HepG2 (cell line): Measurements from ENCODE around the gene SLC35B2. TPM values are rescaled to one million over a fixed set of nuclear protein-coding genes. Genes with fewer than 3 reads are reported as not detected.

ENCODE experiments used
- ARNTL ChIP-seq: sonication (generic); formaldehyde crosslinking; IDR thresholded peaks from 2 replicates; pipeline ENCODE4 v1.4.0; 2020; ENCODE audit warnings: mild to moderate bottlenecking, missing genetic modification reagents
- FOXA3 ChIP-seq: IDR thresholded peaks from 2 replicates; pipeline ENCODE4 v1.6.1; 2016; ENCODE audit warnings: missing genetic modification reagents, missing compliant biosample characterization
- GATAD1 ChIP-seq: IDR thresholded peaks from 2 replicates; pipeline ENCODE4 v1.6.1; 2016; ENCODE audit warnings: missing genetic modification reagents, missing compliant biosample characterization
- IKZF4 ChIP-seq: sonication (generic); formaldehyde crosslinking; IDR thresholded peaks from 2 replicates; pipeline ENCODE4 v1.5.1; 2020; ENCODE audit warnings: borderline replicate concordance, mild to moderate bottlenecking, low read depth, missing genetic modification reagents; ENCODE audit errors: not compliant biosample characterization
- NFATC3 ChIP-seq: sonication (generic); formaldehyde crosslinking; IDR thresholded peaks from 2 replicates; pipeline ENCODE4 v1.5.1; 2020; ENCODE audit warnings: mild to moderate bottlenecking, missing genetic modification reagents
- NFKB2 ChIP-seq: sonication (generic); formaldehyde crosslinking; IDR thresholded peaks from 2 replicates; pipeline ENCODE4 v1.4.0; 2020; ENCODE audit warnings: missing genetic modification reagents, borderline replicate concordance
- RERE ChIP-seq: IDR thresholded peaks from 2 replicates; pipeline ENCODE4 v1.6.1; 2016; ENCODE audit warnings: low read depth, missing genetic modification reagents, missing compliant biosample characterization
- SOX13 ChIP-seq, 3 experiments: fragments of 450-650 bp in 1 of 3; sonication (generic) in 1 of 3; formaldehyde crosslinking in 1 of 3; IDR thresholded peaks in 2 of 3; conservative IDR thresholded peaks in 1 of 3; 2 replicates each; pipeline versions ENCODE4 v1.5.0 to v1.6.1; 2016 to 2020; ENCODE audit warnings: antibody characterized with exemption in 1 of 3, mild to moderate bottlenecking in 1 of 3, missing compliant biosample characterization in 1 of 3, missing genetic modification reagents in 1 of 3, moderate library complexity in 1 of 3
- SP1 ChIP-seq, 2 experiments: fragments of 450-650 bp in 1 of 2; sonication (generic) in 1 of 2; formaldehyde crosslinking in 1 of 2; IDR thresholded peaks; 2 replicates each; pipeline versions ENCODE4 v1.4.0 to v1.6.1; 2016 to 2020; ENCODE audit warnings: missing genetic modification reagents in 1 of 2
- SUZ12 ChIP-seq: fragments of 150-350 bp; IDR thresholded peaks from 2 replicates; pipeline ENCODE4 v1.6.1; 2014; ENCODE audit warnings: low read depth, low read length
- TARDBP ChIP-seq: sonication (generic); formaldehyde crosslinking; IDR thresholded peaks from 2 replicates; pipeline ENCODE4 v1.8.0; 2022; ENCODE audit warnings: mild to moderate bottlenecking, missing genetic modification reagents
- TEAD2 ChIP-seq: sonication (generic); formaldehyde crosslinking; IDR thresholded peaks from 2 replicates; pipeline ENCODE4 v1.9.0; 2021; ENCODE audit warnings: missing genetic modification reagents
- YY1 ChIP-seq: IDR thresholded peaks from 2 replicates; pipeline ENCODE4 v1.6.1; 2011; ENCODE audit warnings: low read length, low read depth, moderate library complexity, mild to moderate bottlenecking; ENCODE audit not compliant: insufficient read depth, insufficient replicate concordance
- ZNF619 ChIP-seq: sonication (generic); formaldehyde crosslinking; IDR thresholded peaks from 2 replicates; pipeline ENCODE4 v1.4.0; 2020; ENCODE audit warnings: mild to moderate bottlenecking, missing genetic modification reagents
- polyA plus RNA-seq, 8 experiments: library from polyadenylated mRNA; depleted of rRNA in 3 of 8; stranded (reverse) in 7 of 8; unstranded in 1 of 8; fragments of >200 nt; fragmentation: Illumina TruSeq in 4 of 8; extraction: Trizol in 4 of 8; gene quantifications; 2 replicates each; pipeline versions ENCODE4 v1.2.1 to v1.2.3, GENCODE V29; 2011 to 2016; ENCODE audit warnings: low read depth in 4 of 8, missing spikeins in 1 of 8, mixed read lengths in 1 of 8; ENCODE audit not compliant: insufficient read depth in 1 of 8
- total RNA-seq, 5 experiments: library from RNA; depleted of rRNA; stranded (reverse); fragments of >200 nt; fragmentation: Illumina TruSeq; extraction: Trizol; gene quantifications; 2 replicates each; pipeline ENCODE4 v1.2.3, GENCODE V29; 2016; ENCODE audit warnings: low read depth in 1 of 5
- TF ChIP-seq, protein P1 (sequence below): sonication (generic); formaldehyde crosslinking; IDR thresholded peaks from 2 replicates; pipeline ENCODE4 v1.4.0; 2020; ENCODE audit warnings: missing genetic modification reagents, borderline replicate concordance
- TF ChIP-seq, protein P2 (sequence below): sonication (generic); formaldehyde crosslinking; IDR thresholded peaks from 2 replicates; pipeline ENCODE4 v1.8.0; 2023; ENCODE audit warnings: mild to moderate bottlenecking, missing genetic modification reagents
- TF ChIP-seq, protein P3 (sequence below): sonication (generic); formaldehyde crosslinking; conservative IDR thresholded peaks from 2 replicates; pipeline ENCODE4 v1.8.0; 2022; ENCODE audit warnings: missing genetic modification reagents

SLC35B2 gene
- total and polyA plus RNA-seq, 2 of the 13 experiments (the other 11 are each of a cell fraction or from before 2014, with no cell fraction given), result 61.1 to 148 TPM

GRCh38 chr6:44234101-44235025, 23.0 kb downstream of the SLC35B2 start (continued):
- TF ChIP-seq TEAD2 (CRISPR knock-in tag) (no peak), NFKB2 (CRISPR knock-in tag) (peak; percentile 63; the same call in 1 of the 2 replicates), ZNF619 (CRISPR knock-in tag) (peak; percentile 83; the same call in 1 of the 2 replicates), RERE (CRISPR knock-in tag) (no peak), YY1 (peak; percentile 53), TARDBP (CRISPR knock-in tag) (peak; percentile 48; the same call in 1 of the 2 replicates), NFATC3 (CRISPR knock-in tag) (no peak), ARNTL (CRISPR knock-in tag) (no peak), SOX13 (IDR thresholded peaks at IDR 0.05) (no peak), SOX13 (CRISPR knock-in tag; conservative IDR thresholded peaks at IDR 0.05 in 1 of 2, IDR thresholded peaks at IDR 0.05 in 1 of 2) (peak in 1 of 2 experiments; percentile 32; a peak in 1 of 4 replicates), GATAD1 (CRISPR knock-in tag) (peak; percentile 45; the same call in 1 of the 2 replicates), IKZF4 (no peak), SP1 (IDR thresholded peaks at IDR 0.05) (no peak), SP1 (CRISPR knock-in tag; IDR thresholded peaks at IDR 0.05) (peak; percentile 29; the same call in 1 of the 2 replicates), SUZ12 (no peak), FOXA3 (CRISPR knock-in tag) (peak; percentile 44)
- TF ChIP-seq, protein P1, sequence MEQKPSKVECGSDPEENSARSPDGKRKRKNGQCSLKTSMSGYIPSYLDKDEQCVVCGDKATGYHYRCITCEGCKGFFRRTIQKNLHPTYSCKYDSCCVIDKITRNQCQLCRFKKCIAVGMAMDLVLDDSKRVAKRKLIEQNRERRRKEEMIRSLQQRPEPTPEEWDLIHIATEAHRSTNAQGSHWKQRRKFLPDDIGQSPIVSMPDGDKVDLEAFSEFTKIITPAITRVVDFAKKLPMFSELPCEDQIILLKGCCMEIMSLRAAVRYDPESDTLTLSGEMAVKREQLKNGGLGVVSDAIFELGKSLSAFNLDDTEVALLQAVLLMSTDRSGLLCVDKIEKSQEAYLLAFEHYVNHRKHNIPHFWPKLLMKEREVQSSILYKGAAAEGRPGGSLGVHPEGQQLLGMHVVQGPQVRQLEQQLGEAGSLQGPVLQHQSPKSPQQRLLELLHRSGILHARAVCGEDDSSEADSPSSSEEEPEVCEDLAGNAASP, result peak; percentile 76; the same call in 1 of the 2 replicates
- TF ChIP-seq, protein P2, sequence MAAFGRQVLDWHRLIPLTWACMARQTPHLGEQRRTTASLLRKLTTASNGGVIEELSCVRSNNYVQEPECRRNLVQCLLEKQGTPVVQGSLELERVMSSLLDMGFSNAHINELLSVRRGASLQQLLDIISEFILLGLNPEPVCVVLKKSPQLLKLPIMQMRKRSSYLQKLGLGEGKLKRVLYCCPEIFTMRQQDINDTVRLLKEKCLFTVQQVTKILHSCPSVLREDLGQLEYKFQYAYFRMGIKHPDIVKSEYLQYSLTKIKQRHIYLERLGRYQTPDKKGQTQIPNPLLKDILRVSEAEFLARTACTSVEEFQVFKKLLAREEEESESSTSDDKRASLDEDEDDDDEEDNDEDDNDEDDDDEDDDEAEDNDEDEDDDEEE (CRISPR knock-in tag), result peak; percentile 74; the same call in 1 of the 2 replicates
- TF ChIP-seq, protein P3, sequence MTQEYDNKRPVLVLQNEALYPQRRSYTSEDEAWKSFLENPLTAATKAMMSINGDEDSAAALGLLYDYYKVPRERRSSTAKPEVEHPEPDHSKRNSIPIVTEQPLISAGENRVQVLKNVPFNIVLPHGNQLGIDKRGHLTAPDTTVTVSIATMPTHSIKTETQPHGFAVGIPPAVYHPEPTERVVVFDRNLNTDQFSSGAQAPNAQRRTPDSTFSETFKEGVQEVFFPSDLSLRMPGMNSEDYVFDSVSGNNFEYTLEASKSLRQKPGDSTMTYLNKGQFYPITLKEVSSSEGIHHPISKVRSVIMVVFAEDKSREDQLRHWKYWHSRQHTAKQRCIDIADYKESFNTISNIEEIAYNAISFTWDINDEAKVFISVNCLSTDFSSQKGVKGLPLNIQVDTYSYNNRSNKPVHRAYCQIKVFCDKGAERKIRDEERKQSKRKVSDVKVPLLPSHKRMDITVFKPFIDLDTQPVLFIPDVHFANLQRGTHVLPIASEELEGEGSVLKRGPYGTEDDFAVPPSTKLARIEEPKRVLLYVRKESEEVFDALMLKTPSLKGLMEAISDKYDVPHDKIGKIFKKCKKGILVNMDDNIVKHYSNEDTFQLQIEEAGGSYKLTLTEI (CRISPR knock-in tag), result no peak
